NB4 (cell line): ENCODE results near the gene KRT39.

Source experiments
- MYC ChIP-seq: IDR thresholded peaks from 2 replicates; pipeline ENCODE4 v1.6.1; 2011; ENCODE audit warnings: low read depth, low read length
- TF ChIP-seq, protein P1 (sequence below): IDR thresholded peaks from one replicate; pipeline ENCODE4 v1.5.1; 2012; ENCODE audit warnings: low read depth, low read length
- TF ChIP-seq, protein P2 (sequence below): IDR thresholded peaks from 2 replicates; pipeline ENCODE4 v1.6.1; 2011; ENCODE audit warnings: low read depth, low read length

DNA sequence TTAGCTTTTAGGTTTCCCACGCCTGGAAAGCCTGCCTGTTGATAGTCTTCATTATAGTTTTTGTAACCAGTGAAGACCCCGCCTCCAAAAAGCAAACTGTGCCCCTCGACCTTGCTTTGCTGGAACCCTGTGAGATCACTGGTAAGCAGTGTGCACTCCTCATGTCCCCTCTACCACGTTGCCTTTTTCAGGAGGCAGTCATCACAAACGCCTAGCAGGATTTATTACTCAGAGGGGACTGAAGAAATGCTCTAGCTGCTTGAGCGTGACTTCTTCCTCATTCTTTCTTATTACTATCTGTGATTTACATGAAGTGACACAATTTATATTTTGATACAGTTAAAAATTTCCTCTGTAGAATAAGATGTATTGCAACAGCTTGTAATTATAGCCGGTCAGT is 48.7 kb upstream of the KRT39 start:
- TF ChIP-seq, protein P1, sequence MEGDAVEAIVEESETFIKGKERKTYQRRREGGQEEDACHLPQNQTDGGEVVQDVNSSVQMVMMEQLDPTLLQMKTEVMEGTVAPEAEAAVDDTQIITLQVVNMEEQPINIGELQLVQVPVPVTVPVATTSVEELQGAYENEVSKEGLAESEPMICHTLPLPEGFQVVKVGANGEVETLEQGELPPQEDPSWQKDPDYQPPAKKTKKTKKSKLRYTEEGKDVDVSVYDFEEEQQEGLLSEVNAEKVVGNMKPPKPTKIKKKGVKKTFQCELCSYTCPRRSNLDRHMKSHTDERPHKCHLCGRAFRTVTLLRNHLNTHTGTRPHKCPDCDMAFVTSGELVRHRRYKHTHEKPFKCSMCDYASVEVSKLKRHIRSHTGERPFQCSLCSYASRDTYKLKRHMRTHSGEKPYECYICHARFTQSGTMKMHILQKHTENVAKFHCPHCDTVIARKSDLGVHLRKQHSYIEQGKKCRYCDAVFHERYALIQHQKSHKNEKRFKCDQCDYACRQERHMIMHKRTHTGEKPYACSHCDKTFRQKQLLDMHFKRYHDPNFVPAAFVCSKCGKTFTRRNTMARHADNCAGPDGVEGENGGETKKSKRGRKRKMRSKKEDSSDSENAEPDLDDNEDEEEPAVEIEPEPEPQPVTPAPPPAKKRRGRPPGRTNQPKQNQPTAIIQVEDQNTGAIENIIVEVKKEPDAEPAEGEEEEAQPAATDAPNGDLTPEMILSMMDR, result no peak
- TF ChIP-seq, protein P2, sequence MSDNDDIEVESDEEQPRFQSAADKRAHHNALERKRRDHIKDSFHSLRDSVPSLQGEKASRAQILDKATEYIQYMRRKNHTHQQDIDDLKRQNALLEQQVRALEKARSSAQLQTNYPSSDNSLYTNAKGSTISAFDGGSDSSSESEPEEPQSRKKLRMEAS, result no peak
- no peak for TF ChIP-seq MYC
